Suprapubic skin (tissue), 4 donors: ENCODE results near the gene ATP11A. TPM values are rescaled to one million over a fixed set of nuclear protein-coding genes. Genes with fewer than 3 reads are reported as not detected.
"Not testable (repeated sequence)": the region's sequence is repeated elsewhere in the genome, so short reads cannot be mapped to it uniquely, and the experiment has no call there.

Experiments
- DNase-seq, 2 donors: peaks; one replicate each; pipeline ENCODE4 v3.0.0-alpha.2; 2019; ENCODE audit warnings: low spot score in 2 of 2
- H3K27ac ChIP-seq: fragments of 200-600 bp; sonication (generic); one replicate; pipeline ENCODE4 v1.5.1; 2019
- H3K27me3 ChIP-seq: fragments of 200-600 bp; sonication (generic); one replicate; pipeline ENCODE4 v1.5.1; 2019
- H3K36me3 ChIP-seq: fragments of 200-600 bp; sonication (generic); one replicate; pipeline ENCODE4 v1.5.1; 2019
- H3K4me1 ChIP-seq: fragments of 200-600 bp; sonication (generic); one replicate; pipeline ENCODE4 v1.5.1; 2019
- H3K4me3 ChIP-seq: fragments of 200-600 bp; sonication (generic); one replicate; pipeline ENCODE4 v1.5.1; 2019; ENCODE audit warnings: mild to moderate bottlenecking
- H3K9me3 ChIP-seq: fragments of 200-600 bp; sonication (generic); one replicate; pipeline ENCODE4 v1.5.1; 2019
- CTCF ChIP-seq, 2 donors: fragments of 200-600 bp in 1 of 2; fragments of 450-650 bp in 1 of 2; sonication (generic) in 1 of 2; IDR thresholded peaks; one replicate each; pipeline ENCODE4 v1.5.1; 2016 to 2019; ENCODE audit warnings: antibody characterized with exemption in 2 of 2, mild to moderate bottlenecking in 1 of 2, moderate library complexity in 1 of 2
- EP300 ChIP-seq: sonication (generic); formaldehyde crosslinking; IDR thresholded peaks from one replicate; pipeline ENCODE4 v1.6.1; 2017; ENCODE audit warnings: antibody characterized with exemption
- POLR2A ChIP-seq, 2 donors: fragments of 450-650 bp; IDR thresholded peaks; one replicate each; pipeline ENCODE4 v1.6.1; 2017; ENCODE audit warnings: antibody characterized with exemption in 2 of 2, mild to moderate bottlenecking in 2 of 2, moderate library complexity in 2 of 2
- POLR2AphosphoS5 ChIP-seq, 3 donors: sonication (generic); formaldehyde crosslinking; IDR thresholded peaks; one replicate each; pipeline ENCODE4 v1.6.1; 2017; ENCODE audit warnings: antibody characterized with exemption in 3 of 3
- WGBS: methylation state at CpG from one replicate; pipeline ENCODE4 v1.1.5; 2018; 5-methylcytosine and 5-hydroxymethylcytosine counted together
- total RNA-seq, 4 donors: library from RNA; depleted of rRNA; stranded (reverse); fragments of >200 nt; gene quantifications; one replicate each; pipeline ENCODE4 v1.1.0, GENCODE V29; 2016

The ATP11A gene
- total RNA-seq, 4 donors from 2014 or later: 22.8 to 51.0 (median 39.8) TPM

GRCh38 chr13:112881656-112882554 is 192.1 kb downstream of the ATP11A start:
- no peak for DNase-seq
- no peak overlapping the region for H3K4me3 ChIP-seq
- no peaks in the 10 kb centered on the region for H3K27me3 ChIP-seq
- H3K27ac ChIP-seq: no peak overlapping the region
- 95% methylated on average over 17 of the region's 35 CpGs for WGBS
- no peaks in the 10 kb centered on the region for H3K9me3 ChIP-seq
- peaks cover 64% of the 10 kb centered on the region for H3K36me3 ChIP-seq
- no peak for TF ChIP-seq POLR2AphosphoS5 (IDR thresholded peaks at IDR 0.05)
- TF ChIP-seq EP300: no peak
- no peak for TF ChIP-seq POLR2A (IDR thresholded peaks at IDR 0.05)
- TF ChIP-seq CTCF (IDR thresholded peaks at IDR 0.05): no peak
- peaks cover 8% of the 10 kb centered on the region for H3K4me1 ChIP-seq

- no peak for DNase-seq
- H3K9me3 ChIP-seq: no peaks in the 10 kb centered on the region
- no peak overlapping the region for H3K4me3 ChIP-seq
- no peaks in the 10 kb centered on the region for H3K27me3 ChIP-seq
- H3K4me1 ChIP-seq: peaks cover 8% of the 10 kb centered on the region
- H3K27ac ChIP-seq: no peak overlapping the region
- H3K36me3 ChIP-seq: peaks cover 57% of the 10 kb centered on the region
- TF ChIP-seq CTCF (IDR thresholded peaks at IDR 0.05): no peak
- TF ChIP-seq POLR2A (IDR thresholded peaks at IDR 0.05): no peak
- TF ChIP-seq POLR2AphosphoS5 (IDR thresholded peaks at IDR 0.05): no peak
- TF ChIP-seq EP300: no peak
- WGBS: 95% methylated on average over 31 of the region's 34 CpGs
These were observed 192.8 kb downstream of the ATP11A start for GRCh38 chr13:112882555-112883024.

- WGBS: 91% methylated on average over 24 of the region's 24 CpGs
- Histone ChIP-seq H3K36me3 (peaks cover 49% of the 10 kb centered on the region), H3K4me3 (no peak overlapping the region), H3K9me3 (no peaks in the 10 kb centered on the region), H3K27me3 (no peaks in the 10 kb centered on the region), H3K4me1 (peaks cover 8% of the 10 kb centered on the region), H3K27ac (no peak overlapping the region)
- DNase-seq: no peak
- TF ChIP-seq POLR2A (IDR thresholded peaks at IDR 0.05) (no peak), EP300 (no peak), POLR2AphosphoS5 (IDR thresholded peaks at IDR 0.05) (no peak), CTCF (IDR thresholded peaks at IDR 0.05) (no peak)
These were observed 193.6 kb downstream of the ATP11A start for GRCh38 chr13:112883241-112883945.

GRCh38 chr13:112884700-112885099 is 194.9 kb downstream of the ATP11A start:
- DNase-seq, H3K4me1 ChIP-seq, H3K4me3 ChIP-seq, H3K27ac ChIP-seq, H3K27me3 ChIP-seq, H3K9me3 ChIP-seq: not testable (repeated sequence)
- H3K36me3 ChIP-seq: peaks cover 37% of the 10 kb centered on the region
- WGBS: 96% methylated on average over 13 of the region's 13 CpGs

- Histone ChIP-seq H3K4me1 (peaks cover 8% of the 10 kb centered on the region), H3K27ac (no peak overlapping the region), H3K36me3 (peaks cover 31% of the 10 kb centered on the region), H3K9me3 (no peaks in the 10 kb centered on the region), H3K4me3 (no peak overlapping the region), H3K27me3 (peaks cover 10% of the 10 kb centered on the region)
- TF ChIP-seq EP300 (no peak), POLR2AphosphoS5 (IDR thresholded peaks at IDR 0.05) (no peak), CTCF (IDR thresholded peaks at IDR 0.05) (no peak), POLR2A (IDR thresholded peaks at IDR 0.05) (no peak)
- 86% methylated on average over 17 of the region's 19 CpGs for WGBS
- DNase-seq: no peak
These were observed 195.5 kb downstream of the ATP11A start for GRCh38 chr13:112885242-112885781.
